K562 (cell line): ENCODE data around the gene SF3B4. TPM values are rescaled to one million over a fixed set of nuclear protein-coding genes. Genes with fewer than 3 reads are reported as not detected.
A peak's percentile ranks its signal among the peaks of the same experiment; 100 is the strongest.

ENCODE experiments used
- BRF1 ChIP-seq: IDR thresholded peaks from 3 replicates; pipeline ENCODE4 v1.6.1; 2011; ENCODE audit warnings: borderline replicate concordance, mild to moderate bottlenecking; ENCODE audit not compliant: insufficient read length; ENCODE audit errors: extremely low read depth
- CHD4 ChIP-seq: fragments of 200-600 bp; sonication (generic); IDR thresholded peaks from 3 replicates; pipeline ENCODE4 v1.6.1; 2012; ENCODE audit warnings: low read depth, mild to moderate bottlenecking, mixed read lengths, low read length, inconsistent platforms; ENCODE audit not compliant: insufficient read depth, insufficient replicate concordance, poor library complexity, severe bottlenecking
- CTCFL ChIP-seq: IDR thresholded peaks from 2 replicates; pipeline ENCODE4 v1.6.1; 2011; ENCODE audit warnings: borderline replicate concordance, low read depth, mild to moderate bottlenecking, moderate library complexity, low read length; ENCODE audit not compliant: insufficient read depth, poor library complexity, severe bottlenecking
- GTF2A2 ChIP-seq: IDR thresholded peaks from 2 replicates; pipeline ENCODE4 v1.6.1; 2016; ENCODE audit warnings: mild to moderate bottlenecking, missing genetic modification characterization, missing compliant biosample characterization
- HDAC2 ChIP-seq: fragments of 450-650 bp; IDR thresholded peaks from 2 replicates; pipeline ENCODE4 v1.6.1; 2016; ENCODE audit warnings: mild to moderate bottlenecking
- POLR2H ChIP-seq: IDR thresholded peaks from 2 replicates; pipeline ENCODE4 v1.6.1; 2016; ENCODE audit warnings: missing genetic modification characterization, low read depth, mild to moderate bottlenecking, control low read depth, missing compliant biosample characterization, moderate library complexity
- PURB ChIP-seq: sonication (generic); formaldehyde crosslinking; IDR thresholded peaks from 2 replicates; pipeline ENCODE4 v1.9.0; 2021; ENCODE audit warnings: low read depth, mild to moderate bottlenecking, missing genetic modification reagents
- RFX7 ChIP-seq: fragments of 250-450 bp; sonication (Bioruptor Pico); IDR thresholded peaks from 2 replicates; pipeline ENCODE4 v1.5.1; 2021; ENCODE audit warnings: mild to moderate bottlenecking
- SMARCB1 ChIP-seq: IDR thresholded peaks from 2 replicates; pipeline ENCODE4 v1.6.1; 2011; ENCODE audit warnings: improper control_type of control experiment, low read depth; ENCODE audit not compliant: insufficient read length
- SREBF2 ChIP-seq: sonication (generic); formaldehyde crosslinking; IDR thresholded peaks from 2 replicates; pipeline ENCODE4 v1.4.0; 2020; ENCODE audit warnings: mild to moderate bottlenecking, missing genetic modification reagents
- ZBTB1 ChIP-seq: sonication (generic); formaldehyde crosslinking; IDR thresholded peaks from 2 replicates; pipeline ENCODE4 v1.8.1; 2023; ENCODE audit warnings: missing genetic modification reagents, low read depth, mild to moderate bottlenecking, borderline replicate concordance
- ZNF140 ChIP-seq: fragments of 250-450 bp; sonication (Bioruptor Pico); IDR thresholded peaks from 2 replicates; pipeline ENCODE4 v1.8.0; 2021; ENCODE audit warnings: moderate library complexity, mild to moderate bottlenecking, inconsistent platforms
- ZNF184 ChIP-seq: sonication (generic); formaldehyde crosslinking; IDR thresholded peaks from 2 replicates; pipeline ENCODE4 v1.5.0; 2020; ENCODE audit warnings: missing genetic modification reagents
- ZNF347 ChIP-seq: fragments of 450-650 bp; formaldehyde crosslinking; IDR thresholded peaks from 2 replicates; pipeline ENCODE4 v1.4.0; 2020; ENCODE audit warnings: low read depth, mild to moderate bottlenecking, moderate library complexity
- ZNF584 ChIP-seq: fragments of 200-800 bp; sonication (Bioruptor generic); IDR thresholded peaks from 2 replicates; pipeline ENCODE4 v1.6.1; 2016; ENCODE audit warnings: low read depth, mild to moderate bottlenecking, missing genetic modification characterization, missing compliant biosample characterization
- polyA plus RNA-seq, 8 experiments: library from polyadenylated mRNA; depleted of rRNA in 4 of 8; stranded (reverse) in 5 of 8; unstranded in 3 of 8; fragments of >200 nt; fragmentation: Nextera tagmentation in 2 of 8; fragmentation: Illumina TruSeq in 1 of 8; extraction: Ambion mirVana in 2 of 8; extraction: Trizol in 1 of 8; gene quantifications; 2 replicates each; pipeline versions ENCODE4 v1.2.1 to v1.2.3, GENCODE V29; 2011 to 2014; ENCODE audit warnings: inconsistent platforms in 1 of 8, missing spikeins in 1 of 8
- total RNA-seq, 7 experiments: library from RNA; depleted of rRNA in 6 of 7; stranded (reverse); fragments of >200 nt in 6 of 7; fragmentation: Illumina TruSeq in 2 of 7; extraction: Trizol in 2 of 7; gene quantifications; 2 replicates each; pipeline versions ENCODE4 v1.2.1 to v1.2.3, GENCODE V29; 2011 to 2021; ENCODE audit warnings: low replicate concordance in 1 of 7
- TF ChIP-seq, protein P1 (sequence below): fragments of 250-450 bp; sonication (Bioruptor Pico); IDR thresholded peaks from 2 replicates; pipeline ENCODE4 v1.4.0; 2020; ENCODE audit warnings: borderline replicate concordance
- TF ChIP-seq, protein P2 (sequence below), 2 experiments: IDR thresholded peaks; 2 replicates each; pipeline ENCODE4 v1.6.1; 2011; ENCODE audit warnings: borderline replicate concordance in 1 of 2, control low read depth in 1 of 2, low read depth in 1 of 2, low read length in 1 of 2, mild to moderate bottlenecking in 1 of 2, mixed read lengths in 1 of 2, moderate library complexity in 1 of 2; ENCODE audit not compliant: insufficient read depth in 1 of 2, insufficient read length in 1 of 2, poor library complexity in 1 of 2, severe bottlenecking in 1 of 2; ENCODE audit errors: extremely low read depth in 1 of 2

SF3B4 gene
- total and polyA plus RNA-seq, 9 of the 15 experiments (the other 6 are each of a cell fraction or from before 2014, with no cell fraction given) = 3.0 to 88.0 (median 26.1) TPM

GRCh38 chr1:149887456-149888246 lies 40.0 kb downstream of the SF3B4 start (continued):
- TF ChIP-seq ZNF347 (CRISPR knock-in tag) = 0 out of 2 replicates have a peak, but pooled peaks have one; percentile 17
- no peak for TF ChIP-seq CHD4
- no peak for TF ChIP-seq SMARCB1
- TF ChIP-seq BRF1 = no peak
- TF ChIP-seq, protein P1, sequence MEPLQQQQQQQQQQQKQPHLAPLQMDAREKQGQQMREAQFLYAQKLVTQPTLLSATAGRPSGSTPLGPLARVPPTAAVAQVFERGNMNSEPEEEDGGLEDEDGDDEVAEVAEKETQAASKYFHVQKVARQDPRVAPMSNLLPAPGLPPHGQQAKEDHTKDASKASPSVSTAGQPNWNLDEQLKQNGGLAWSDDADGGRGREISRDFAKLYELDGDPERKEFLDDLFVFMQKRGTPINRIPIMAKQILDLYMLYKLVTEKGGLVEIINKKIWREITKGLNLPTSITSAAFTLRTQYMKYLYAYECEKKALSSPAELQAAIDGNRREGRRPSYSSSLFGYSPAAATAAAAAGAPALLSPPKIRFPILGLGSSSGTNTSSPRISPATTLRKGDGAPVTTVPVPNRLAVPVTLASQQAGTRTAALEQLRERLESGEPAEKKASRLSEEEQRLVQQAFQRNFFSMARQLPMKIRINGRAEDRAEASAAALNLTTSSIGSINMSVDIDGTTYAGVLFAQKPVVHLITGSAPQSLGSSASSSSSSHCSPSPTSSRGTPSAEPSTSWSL (CRISPR knock-in tag) = no peak
- TF ChIP-seq, protein P2, sequence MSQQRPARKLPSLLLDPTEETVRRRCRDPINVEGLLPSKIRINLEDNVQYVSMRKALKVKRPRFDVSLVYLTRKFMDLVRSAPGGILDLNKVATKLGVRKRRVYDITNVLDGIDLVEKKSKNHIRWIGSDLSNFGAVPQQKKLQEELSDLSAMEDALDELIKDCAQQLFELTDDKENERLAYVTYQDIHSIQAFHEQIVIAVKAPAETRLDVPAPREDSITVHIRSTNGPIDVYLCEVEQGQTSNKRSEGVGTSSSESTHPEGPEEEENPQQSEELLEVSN (IDR thresholded peaks at IDR 0.05; ENCODE audit: borderline replicate concordance in 1 of 2, extremely low read depth in 1 of 2, insufficient read depth in 1 of 2, insufficient read length in 1 of 2, low read depth in 1 of 2, low read length in 1 of 2, poor library complexity in 1 of 2, severe bottlenecking in 1 of 2) = peak; percentile 17 to 39
- no peak for TF ChIP-seq CTCFL
- no peak; the same call in 1 of the 2 replicates for TF ChIP-seq GTF2A2
- no peak for TF ChIP-seq SREBF2 (CRISPR knock-in tag)
- no peak for TF ChIP-seq ZNF184
- no peak for TF ChIP-seq ZNF140
- no peak for TF ChIP-seq PURB (CRISPR knock-in tag)
- TF ChIP-seq ZBTB1 (CRISPR knock-in tag) = peak; percentile 47; the same call in 1 of the 2 replicates
- peak; percentile 92 for TF ChIP-seq POLR2H (tag)
- TF ChIP-seq HDAC2 = no peak
- TF ChIP-seq ZNF584 (CRISPR knock-in tag) = no peak
- peak; percentile 55; the same call in 1 of the 2 replicates for TF ChIP-seq RFX7 (CRISPR knock-in tag)
